Posterior cingulate gyrus (tissue), 11 donors: Measurements from ENCODE around the gene LYG2.
"Not testable (repeated sequence)": the region's sequence is repeated elsewhere in the genome, so short reads cannot be mapped to it uniquely, and the experiment has no call there.

Source experiments
- DNase-seq, 10 donors: peaks; one replicate each; pipeline versions ENCODE4 v3.0.0 to v3.0.0-alpha.2; 2020 to 2021; ENCODE audit warnings: mixed read lengths in 3 of 10
- intact Hi-C: fragments of 100-400 bp; cut with DNase I; formaldehyde crosslinking; loops from one replicate; pipeline ENCODE4 v1.15.1; 2023

LYG2 gene

DNA sequence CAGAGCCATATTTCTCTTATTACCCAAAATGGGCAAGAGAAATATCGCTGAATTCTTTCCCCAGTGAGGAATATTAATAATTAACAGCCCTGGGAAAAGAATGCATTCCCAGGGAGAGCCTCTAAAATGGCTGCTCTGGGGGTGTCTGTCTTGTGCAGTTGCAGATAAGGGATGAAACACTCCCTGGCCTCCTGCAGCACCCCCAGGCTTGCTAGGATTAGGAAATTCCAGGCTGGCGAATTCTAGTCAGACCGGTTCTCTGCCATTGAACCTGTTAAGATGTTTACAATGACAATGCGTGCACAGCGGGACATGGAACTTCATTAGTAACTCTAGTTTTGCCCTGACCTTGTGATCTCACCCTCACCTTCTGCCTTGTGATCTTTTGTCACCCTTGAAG lies 50.0 kb downstream of the LYG2 start:
- intact Hi-C loops, result no loop called here
- DNase-seq, result no peak

GRCh38 chr2:99201959-99202678 lies 53.3 kb downstream of the LYG2 start:
- no peak for DNase-seq
- intact Hi-C loops, result no loop called here

DNA sequence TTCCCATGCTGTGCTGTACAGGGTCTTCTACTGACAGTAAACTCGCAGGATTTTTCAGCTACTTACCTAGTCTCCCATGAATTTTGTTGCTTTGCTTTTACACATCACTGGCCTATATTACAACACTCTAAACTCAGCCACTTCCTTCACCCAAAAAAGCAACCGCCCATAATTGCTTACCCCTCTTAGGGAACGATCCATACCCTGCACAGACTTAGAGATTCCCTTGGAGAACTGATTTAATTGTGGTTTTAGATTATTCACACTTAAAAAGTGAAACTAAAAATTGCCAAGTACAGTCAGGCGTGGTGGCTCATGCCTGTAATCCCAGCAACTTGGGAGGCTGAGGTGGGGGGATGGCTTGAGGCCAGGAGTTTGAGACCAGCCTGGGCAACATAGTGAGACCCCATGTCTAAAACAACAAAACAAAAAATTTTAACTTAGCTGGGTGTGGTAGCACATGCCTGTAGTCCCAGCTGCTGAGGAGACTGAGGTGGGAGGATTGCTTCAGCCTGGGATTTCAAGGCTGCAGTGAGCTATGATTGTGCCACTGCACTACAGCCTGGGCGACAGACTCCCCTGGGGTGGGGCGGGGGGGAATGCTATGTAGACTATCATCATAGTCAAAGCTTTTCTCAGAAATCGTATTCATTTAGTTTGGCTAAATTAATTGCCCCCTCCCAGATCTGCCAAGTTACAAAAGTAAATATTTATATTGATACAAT lies 55.2 kb downstream of the LYG2 start:
- DNase-seq, result no peak
- intact Hi-C loops, result no loop called here

DNA sequence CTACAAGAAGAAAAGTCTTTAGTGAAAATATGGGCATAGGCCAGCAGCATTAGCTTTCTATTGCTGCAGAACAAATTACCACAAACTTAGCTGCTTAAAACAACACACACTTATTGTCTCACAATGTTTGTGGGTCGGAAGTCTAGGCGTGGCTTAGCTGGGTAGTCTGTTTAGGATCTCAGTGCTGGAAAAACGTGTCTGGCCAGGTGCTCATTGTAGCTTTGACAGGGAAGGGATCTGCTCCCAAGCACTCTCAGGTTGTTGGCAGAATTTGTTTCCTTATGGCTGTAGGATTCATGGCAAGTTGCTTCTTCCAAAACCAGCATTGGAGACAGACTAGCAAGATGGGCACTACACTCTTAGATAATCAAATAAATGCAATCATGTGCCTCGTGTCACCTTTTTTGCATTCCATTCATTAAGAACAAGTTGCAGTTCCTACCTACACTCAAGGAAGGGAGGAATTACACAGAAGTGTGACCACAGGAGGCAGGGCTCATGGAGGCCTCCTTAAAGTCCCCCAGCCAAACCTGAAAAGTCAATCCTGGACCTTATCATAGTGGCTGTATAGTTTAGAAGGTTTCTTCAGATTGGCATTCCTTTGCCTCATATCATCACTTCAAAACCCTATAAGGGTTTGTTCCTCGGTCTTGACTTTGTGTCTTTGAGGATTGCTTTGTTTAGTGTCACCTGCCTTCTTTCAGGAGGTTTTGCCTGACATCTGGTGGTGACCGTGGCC lies 57.2 kb downstream of the LYG2 start:
- intact Hi-C loops, result no loop called here
- no peak for DNase-seq

DNA sequence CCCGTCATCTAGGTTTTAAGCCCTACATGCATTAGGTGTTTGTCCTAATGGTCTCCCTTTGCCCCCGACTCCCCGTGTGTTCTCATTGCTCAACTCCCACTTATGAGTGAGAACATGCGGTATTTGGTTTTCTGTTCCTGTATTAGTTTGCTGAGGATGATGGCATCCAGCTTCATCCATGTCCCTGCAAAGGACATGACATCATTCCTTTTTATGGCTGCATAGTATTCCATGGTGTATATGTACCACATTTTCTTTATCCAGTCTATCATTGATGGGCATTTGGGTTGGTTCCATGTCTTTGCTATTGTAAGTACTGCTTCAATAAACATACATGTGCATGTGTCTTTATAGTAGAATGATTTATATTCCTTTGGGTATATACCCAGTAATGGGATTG lies 63.1 kb downstream of the LYG2 start:
- DNase-seq, intact Hi-C loops: not testable (repeated sequence)
